HepG2 (cell line): ENCODE data around the gene PCDHGB2. TPM values are rescaled to one million over a fixed set of nuclear protein-coding genes. Genes with fewer than 3 reads are reported as not detected.
A peak's percentile ranks its signal among the peaks of the same experiment; 100 is the strongest.

ENCODE experiments used
- ATAC-seq: fragments of 200-7000 bp; cut with Tn5 transposase; 3 replicates; pipeline ENCODE4 v1.9.1; 2020; ENCODE audit warnings: mild to moderate bottlenecking, moderate library complexity
- BruUV-seq: library from RNA; stranded (reverse); fragments of 400-500 nt; replicated peaks from 2 replicates; lab custom pipeline; 2021; lab: Mats Ljungman, UMichigan
- CTCF ChIA-PET: fragments of 300-600 bp; formaldehyde crosslinking; extraction: SDS; loops from one replicate; lab custom pipeline; 2021; ENCODE audit warnings: low total read pairs, inconsistent platforms, low intra/inter-chr PET ratio; lab: Yijun Ruan, JAX
- POLR2A ChIA-PET: fragments of 350-600 bp; sonication (Branson Sonifier 250); formaldehyde crosslinking; loops from one replicate; lab custom pipeline; 2020; ENCODE audit warnings: antibody characterized with exemption, inconsistent platforms; lab: Yijun Ruan, JAX
- DNase-seq: peaks from one replicate; pipeline ENCODE4 v3.0.0-alpha.2; 2015; ENCODE audit warnings: low spot score
- FAIRE-seq: peaks from 3 replicates; lab custom pipeline; 2011; peaks lifted over from hg19 to GRCh38; lab: Jason Lieb, UNC
- H2AFZ ChIP-seq: one replicate; pipeline ENCODE4 v1.6.1; 2011; ENCODE audit warnings: low read length, inconsistent platforms
- H3K27ac ChIP-seq: fragments of 300-600 bp; 3 replicates; pipeline ENCODE4 v1.8.0; 2011; ENCODE audit warnings: mixed run types, mild to moderate bottlenecking, mixed read lengths, low read length, inconsistent platforms; ENCODE audit not compliant: insufficient read depth; ENCODE audit errors: extremely low read length
- H3K27me3 ChIP-seq, 2 experiments: fragments of 200-600 bp in 1 of 2; 2 replicates in 1 of 2; 3 replicates in 1 of 2; pipeline versions ENCODE4 v1.6.0 to v1.8.0; 2011; ENCODE audit warnings: low read length in 2 of 2, mild to moderate bottlenecking in 2 of 2, moderate library complexity in 2 of 2, inconsistent platforms in 1 of 2; ENCODE audit not compliant: insufficient read depth in 2 of 2, control insufficient read depth in 1 of 2
- H3K36me3 ChIP-seq, 2 experiments: fragments of 200-600 bp in 1 of 2; replicated peaks in 1 of 2; 2 replicates in 1 of 2; 3 replicates in 1 of 2; pipeline versions ENCODE4 v1.5.1 to v1.8.0; 2011; ENCODE audit warnings: low read length in 2 of 2, inconsistent platforms in 1 of 2; ENCODE audit not compliant: insufficient read depth in 2 of 2, control insufficient read depth in 1 of 2
- H3K4me1 ChIP-seq: 2 replicates; pipeline ENCODE4 v1.5.1; 2012; ENCODE audit warnings: low read length, inconsistent platforms; ENCODE audit not compliant: insufficient read depth
- H3K4me2 ChIP-seq: 2 replicates; pipeline ENCODE4 v1.6.0; 2011; ENCODE audit warnings: low read depth, low read length, inconsistent platforms
- H3K4me3 ChIP-seq, 3 experiments: fragments of 200-600 bp in 1 of 3; sonication (generic), shearing (Covaris generic) in 1 of 3; replicated peaks in 1 of 3; 2 replicates each; pipeline ENCODE4 v1.5.1; 2011 to 2016; ENCODE audit warnings: low read length in 3 of 3, inconsistent platforms in 2 of 3, low read depth in 2 of 3, mild to moderate bottlenecking in 2 of 3, control low read depth in 1 of 3, mixed read lengths in 1 of 3; ENCODE audit not compliant: insufficient read depth in 1 of 3
- H3K79me2 ChIP-seq: one replicate; pipeline ENCODE4 v1.6.1; 2011; ENCODE audit warnings: low read length, inconsistent platforms; ENCODE audit not compliant: insufficient read depth
- H3K9ac ChIP-seq: 2 replicates; pipeline ENCODE4 v1.6.0; 2011; ENCODE audit warnings: mild to moderate bottlenecking, low read depth, low read length, inconsistent platforms; ENCODE audit not compliant: insufficient read depth
- H3K9me3 ChIP-seq: 2 replicates; pipeline ENCODE4 v1.5.1; 2012; ENCODE audit warnings: mild to moderate bottlenecking, low read length
- H4K20me1 ChIP-seq: 2 replicates; pipeline ENCODE4 v1.6.0; 2011; ENCODE audit warnings: inconsistent platforms, mild to moderate bottlenecking, low read length, moderate library complexity; ENCODE audit not compliant: insufficient read depth
- HNF4A ChIP-seq: sonication (generic); formaldehyde crosslinking; IDR thresholded peaks from 2 replicates; pipeline ENCODE4 v1.4.0; 2020; ENCODE audit warnings: missing genetic modification reagents
- POLR2G ChIP-seq: fragments of 200-400 bp; formaldehyde crosslinking; IDR thresholded peaks from 2 replicates; pipeline ENCODE4 v1.6.1; 2018; ENCODE audit warnings: mild to moderate bottlenecking, low read depth, low read length, moderate library complexity
- RBAK ChIP-seq: sonication (generic); formaldehyde crosslinking; IDR thresholded peaks from 2 replicates; pipeline ENCODE4 v1.5.1; 2020; ENCODE audit warnings: mild to moderate bottlenecking, missing genetic modification reagents
- SNAPC2 ChIP-seq: sonication (generic); formaldehyde crosslinking; IDR thresholded peaks from 2 replicates; pipeline ENCODE4 v1.8.1; 2022; ENCODE audit warnings: mild to moderate bottlenecking, missing genetic modification reagents
- U2AF1 ChIP-seq: fragments of 200-400 bp; formaldehyde crosslinking; optimal IDR thresholded peaks from 2 replicates; pipeline ENCODE3; 2017; ENCODE audit warnings: mild to moderate bottlenecking, low read depth, low read length
- ZNF775 ChIP-seq: sonication (generic); formaldehyde crosslinking; IDR thresholded peaks from 2 replicates; pipeline ENCODE4 v1.4.0; 2020; ENCODE audit warnings: missing genetic modification reagents, mild to moderate bottlenecking, moderate library complexity, borderline replicate concordance
- WGBS: methylation state at CpG from one replicate; pipeline ENCODE4 v1.1.6; 2017; ENCODE audit warnings: low lambda C conversion rate; 5-methylcytosine and 5-hydroxymethylcytosine counted together
- in situ Hi-C: cut with HindIII; loops from 2 replicates; pipeline ENCODE4 v1.10.0; 2017; ENCODE audit warnings: low pct_unique_long_range_greater_than_20kb; ENCODE audit not compliant: extremely low pct_ligation_motif_present
- intact Hi-C: fragments of 100-400 bp; cut with micrococcal nuclease; formaldehyde crosslinking; loops from one replicate; pipeline ENCODE4 v1.10.0; 2022; ENCODE audit not compliant: unreplicated experiment
- polyA plus RNA-seq, 8 experiments: library from polyadenylated mRNA; depleted of rRNA in 3 of 8; stranded (reverse) in 7 of 8; unstranded in 1 of 8; fragments of >200 nt; fragmentation: Illumina TruSeq in 4 of 8; extraction: Trizol in 4 of 8; gene quantifications; 2 replicates each; pipeline versions ENCODE4 v1.2.1 to v1.2.3, GENCODE V29; 2011 to 2016; ENCODE audit warnings: low read depth in 4 of 8, missing spikeins in 1 of 8, mixed read lengths in 1 of 8; ENCODE audit not compliant: insufficient read depth in 1 of 8
- total RNA-seq, 5 experiments: library from RNA; depleted of rRNA; stranded (reverse); fragments of >200 nt; fragmentation: Illumina TruSeq; extraction: Trizol; gene quantifications; 2 replicates each; pipeline ENCODE4 v1.2.3, GENCODE V29; 2016; ENCODE audit warnings: low read depth in 1 of 5
- TF ChIP-seq, protein P1 (sequence below): sonication (generic); formaldehyde crosslinking; IDR thresholded peaks from 2 replicates; pipeline ENCODE4 v1.5.0; 2020; ENCODE audit warnings: mild to moderate bottlenecking, missing genetic modification reagents, moderate library complexity
- TF ChIP-seq, protein P2 (sequence below): sonication (generic); formaldehyde crosslinking; IDR thresholded peaks from 2 replicates; pipeline ENCODE4 v1.8.0; 2022; ENCODE audit warnings: low read depth, missing genetic modification reagents

The PCDHGB2 gene
- total and polyA plus RNA-seq, 2 of the 13 experiments (the other 11 are each of a cell fraction or from before 2014, with no cell fraction given) = 0.64 to 0.82 TPM

DNA sequence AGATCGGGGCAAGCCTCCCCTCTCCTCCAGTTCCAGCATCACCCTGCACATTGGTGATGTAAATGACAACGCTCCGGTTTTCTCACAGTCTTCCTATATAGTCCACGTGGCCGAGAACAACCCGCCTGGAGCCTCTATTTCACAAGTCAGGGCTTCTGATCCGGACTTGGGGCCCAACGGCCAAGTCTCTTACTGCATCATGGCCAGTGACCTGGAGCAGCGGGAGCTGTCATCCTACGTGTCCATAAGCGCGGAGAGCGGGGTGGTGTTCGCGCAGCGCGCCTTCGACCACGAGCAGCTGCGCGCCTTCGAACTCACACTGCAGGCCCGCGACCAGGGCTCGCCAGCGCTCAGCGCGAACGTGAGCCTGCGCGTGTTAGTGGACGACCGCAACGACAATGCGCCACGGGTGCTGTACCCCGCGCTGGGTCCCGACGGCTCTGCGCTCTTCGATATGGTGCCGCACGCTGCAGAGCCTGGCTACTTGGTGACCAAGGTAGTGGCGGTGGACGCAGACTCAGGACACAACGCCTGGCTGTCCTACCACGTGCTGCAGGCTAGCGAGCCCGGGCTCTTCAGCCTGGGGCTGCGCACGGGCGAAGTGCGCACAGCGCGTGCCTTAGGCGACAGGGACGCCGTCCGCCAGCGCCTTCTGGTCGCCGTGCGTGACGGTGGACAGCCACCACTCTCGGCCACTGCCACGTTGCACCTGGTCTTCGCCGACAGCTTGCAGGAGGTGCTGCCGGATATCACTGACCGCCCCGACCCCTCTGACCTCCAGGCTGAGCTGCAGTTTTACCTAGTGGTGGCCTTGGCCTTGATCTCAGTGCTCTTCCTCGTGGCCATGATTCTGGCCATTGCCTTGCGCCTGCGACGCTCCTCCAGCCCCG lies 29.6 kb downstream of the PCDHGB2 start:
- Histone ChIP-seq H3K4me3 (no peak overlapping the region), H2AFZ (no peak overlapping the region), H4K20me1 (no peaks in the 10 kb centered on the region), H3K4me1 (peaks cover 5% of the 10 kb centered on the region; the same call in 1 of the 2 replicates), H3K9me3 (peaks cover 33% of the 10 kb centered on the region), H3K27me3 (no peaks in the 10 kb centered on the region), H3K9ac (no peak overlapping the region), H3K36me3 (no peaks in the 10 kb centered on the region), H3K27ac (no peak overlapping the region), H3K79me2 (no peaks in the 10 kb centered on the region), H3K4me2 (no peak overlapping the region)
- intact Hi-C loops = no loop called here
- ChIA-PET POLR2A (no interaction called here), CTCF (no interaction called here)
- no peak for TF ChIP-seq ZNF775 (CRISPR knock-in tag)
- no TSS peak for BruUV-seq
- DNase-seq (no peak), ATAC-seq (no peak), FAIRE-seq (no peak)
- WGBS = 92% methylated on average over 53 of the region's 77 CpGs
- in situ Hi-C loops = no loop called here

- Histone ChIP-seq H2AFZ (no peak within 1 kb of the TSS), H3K4me1 (peaks cover 5% of the 10 kb centered on the region; the same call in 1 of the 2 replicates), H3K9ac (no peak within 1 kb of the TSS), H3K36me3 (no peaks in the 10 kb centered on the region), H3K4me2 (no peak within 1 kb of the TSS), H3K9me3 (peaks cover 47% of the 10 kb centered on the region), H3K79me2 (no peaks in the 10 kb centered on the region), H3K27me3 (no peaks in the 10 kb centered on the region), H4K20me1 (no peaks in the 10 kb centered on the region), H3K27ac (no peak within 1 kb of the TSS), H3K4me3 (no peak within 1 kb of the TSS)
- TF ChIP-seq SNAPC2 (CRISPR knock-in tag) = no peak
- TF ChIP-seq HNF4A (CRISPR knock-in tag) = no peak
- TF ChIP-seq RBAK (CRISPR knock-in tag) = no peak
- TF ChIP-seq, protein P1, sequence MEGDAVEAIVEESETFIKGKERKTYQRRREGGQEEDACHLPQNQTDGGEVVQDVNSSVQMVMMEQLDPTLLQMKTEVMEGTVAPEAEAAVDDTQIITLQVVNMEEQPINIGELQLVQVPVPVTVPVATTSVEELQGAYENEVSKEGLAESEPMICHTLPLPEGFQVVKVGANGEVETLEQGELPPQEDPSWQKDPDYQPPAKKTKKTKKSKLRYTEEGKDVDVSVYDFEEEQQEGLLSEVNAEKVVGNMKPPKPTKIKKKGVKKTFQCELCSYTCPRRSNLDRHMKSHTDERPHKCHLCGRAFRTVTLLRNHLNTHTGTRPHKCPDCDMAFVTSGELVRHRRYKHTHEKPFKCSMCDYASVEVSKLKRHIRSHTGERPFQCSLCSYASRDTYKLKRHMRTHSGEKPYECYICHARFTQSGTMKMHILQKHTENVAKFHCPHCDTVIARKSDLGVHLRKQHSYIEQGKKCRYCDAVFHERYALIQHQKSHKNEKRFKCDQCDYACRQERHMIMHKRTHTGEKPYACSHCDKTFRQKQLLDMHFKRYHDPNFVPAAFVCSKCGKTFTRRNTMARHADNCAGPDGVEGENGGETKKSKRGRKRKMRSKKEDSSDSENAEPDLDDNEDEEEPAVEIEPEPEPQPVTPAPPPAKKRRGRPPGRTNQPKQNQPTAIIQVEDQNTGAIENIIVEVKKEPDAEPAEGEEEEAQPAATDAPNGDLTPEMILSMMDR (CRISPR knock-in tag) = peak; percentile 17; the same call in 1 of the 2 replicates
- no peak for TF ChIP-seq POLR2G
- TF ChIP-seq, protein P2, sequence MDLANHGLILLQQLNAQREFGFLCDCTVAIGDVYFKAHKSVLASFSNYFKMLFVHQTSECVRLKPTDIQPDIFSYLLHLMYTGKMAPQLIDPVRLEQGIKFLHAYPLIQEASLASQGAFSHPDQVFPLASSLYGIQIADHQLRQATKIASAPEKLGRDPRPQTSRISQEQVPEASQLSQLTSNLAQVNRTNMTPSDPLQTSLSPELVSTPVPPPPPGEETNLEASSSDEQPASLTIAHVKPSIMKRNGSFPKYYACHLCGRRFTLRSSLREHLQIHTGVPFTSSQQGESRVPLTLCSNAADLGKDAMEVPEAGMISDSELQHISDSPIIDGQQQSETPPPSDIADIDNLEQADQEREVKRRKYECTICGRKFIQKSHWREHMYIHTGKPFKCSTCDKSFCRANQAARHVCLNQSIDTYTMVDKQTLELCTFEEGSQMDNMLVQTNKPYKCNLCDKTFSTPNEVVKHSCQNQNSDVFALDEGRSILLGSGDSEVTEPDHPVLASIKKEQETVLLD (CRISPR knock-in tag) = no peak
- no peak for TF ChIP-seq U2AF1
- no peak for FAIRE-seq
- no peak for ATAC-seq
- no peak for DNase-seq
- intact Hi-C loops = no loop called here
- in situ Hi-C loops = no loop called here
- no TSS peak for BruUV-seq
- WGBS = 89% methylated on average over 38 of the region's 38 CpGs
- ChIA-PET CTCF (no interaction called here), POLR2A (no interaction called here)
These were observed 32.8 kb downstream of the PCDHGB2 start, which contains the start of gene PCDHGA8 for GRCh38 chr5:141392429-141393198. TSS of gene PCDHGA8 (plus strand) at chr5:141392633. CDS start at chr5:141392814, 181 bp downstream.
